Loucy (cell line): ENCODE measurements around the gene ABCC8.

ENCODE experiments used
- EZH2phosphoT487 ChIP-seq: fragments of 200-600 bp; IDR thresholded peaks from 2 replicates; pipeline ENCODE4 v1.6.1; 2018; ENCODE audit warnings: antibody characterized with exemption, mild to moderate bottlenecking, moderate library complexity, borderline replicate concordance
- TF ChIP-seq, protein P1 (sequence below): fragments of 200-600 bp; sonication (generic); conservative IDR thresholded peaks from 2 replicates; pipeline ENCODE4 v1.5.1; 2014; ENCODE audit warnings: mild to moderate bottlenecking, antibody characterized with exemption, low read length

DNA sequence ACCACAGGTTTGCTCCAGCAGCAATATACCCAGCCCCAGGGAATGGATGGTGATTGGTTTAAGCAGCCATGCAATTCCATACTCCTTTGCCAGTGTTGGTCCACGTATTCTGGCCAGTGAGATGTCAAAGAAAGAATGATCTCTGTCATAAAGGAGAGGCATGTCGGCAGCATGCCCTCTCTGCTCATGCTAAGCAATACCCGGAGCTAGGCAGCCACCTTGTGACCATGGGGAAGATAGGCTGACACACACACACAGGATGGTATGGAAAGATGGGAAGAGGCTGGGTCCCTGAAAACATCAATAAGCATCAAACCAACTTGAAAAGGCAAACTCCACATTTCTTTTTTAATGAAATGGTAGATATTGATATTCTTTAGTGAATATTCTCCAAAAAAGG is 5.1 kb downstream of the ABCC8 start:
- TF ChIP-seq, protein P1, sequence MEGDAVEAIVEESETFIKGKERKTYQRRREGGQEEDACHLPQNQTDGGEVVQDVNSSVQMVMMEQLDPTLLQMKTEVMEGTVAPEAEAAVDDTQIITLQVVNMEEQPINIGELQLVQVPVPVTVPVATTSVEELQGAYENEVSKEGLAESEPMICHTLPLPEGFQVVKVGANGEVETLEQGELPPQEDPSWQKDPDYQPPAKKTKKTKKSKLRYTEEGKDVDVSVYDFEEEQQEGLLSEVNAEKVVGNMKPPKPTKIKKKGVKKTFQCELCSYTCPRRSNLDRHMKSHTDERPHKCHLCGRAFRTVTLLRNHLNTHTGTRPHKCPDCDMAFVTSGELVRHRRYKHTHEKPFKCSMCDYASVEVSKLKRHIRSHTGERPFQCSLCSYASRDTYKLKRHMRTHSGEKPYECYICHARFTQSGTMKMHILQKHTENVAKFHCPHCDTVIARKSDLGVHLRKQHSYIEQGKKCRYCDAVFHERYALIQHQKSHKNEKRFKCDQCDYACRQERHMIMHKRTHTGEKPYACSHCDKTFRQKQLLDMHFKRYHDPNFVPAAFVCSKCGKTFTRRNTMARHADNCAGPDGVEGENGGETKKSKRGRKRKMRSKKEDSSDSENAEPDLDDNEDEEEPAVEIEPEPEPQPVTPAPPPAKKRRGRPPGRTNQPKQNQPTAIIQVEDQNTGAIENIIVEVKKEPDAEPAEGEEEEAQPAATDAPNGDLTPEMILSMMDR: no peak
- no peak for TF ChIP-seq EZH2phosphoT487
